Measurements from ENCODE around the gene NBAS. TPM values are rescaled to one million over a fixed set of nuclear protein-coding genes. Genes with fewer than 3 reads are reported as not detected.

NBAS gene
- total RNA-seq, 1 experiment from 2014 or later: 46.4 TPM

DNA sequence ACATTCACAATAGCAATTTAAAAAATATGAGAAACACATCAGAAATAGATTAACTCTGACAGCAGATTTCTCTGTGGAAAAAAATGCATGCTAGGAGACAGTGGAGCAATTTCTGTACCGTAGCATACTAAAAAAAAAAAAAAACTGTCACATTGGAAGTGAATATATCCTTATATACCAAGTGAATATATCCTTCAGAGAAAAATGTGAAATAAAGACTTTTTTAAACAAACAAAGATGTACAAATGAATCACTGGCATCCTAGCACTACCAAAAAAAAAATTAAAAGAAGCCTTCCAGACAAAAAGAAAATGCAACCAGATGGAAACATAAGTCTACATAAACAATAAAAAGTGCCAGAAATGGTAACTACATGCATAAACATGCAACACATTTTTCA lies 169.4 kb downstream of the NBAS start:
- BruUV-seq (replicated peaks): no TSS peak
- Mint-ChIP-seq H3K4me3 (ENCODE audit: unreplicated experiment) (no peak overlapping the region), H3K4me1 (ENCODE audit: insufficient read depth, unreplicated experiment) (no peaks in the 10 kb centered on the region), H3K27ac (ENCODE audit: low read depth, unreplicated experiment) (no peak overlapping the region), H3K9me3 (ENCODE audit: unreplicated experiment) (peaks cover 7% of the 10 kb centered on the region), H3K27me3 (ENCODE audit: insufficient read depth, unreplicated experiment) (no peaks in the 10 kb centered on the region), H3K36me3 (ENCODE audit: insufficient read depth, unreplicated experiment) (peaks cover 14% of the 10 kb centered on the region)
- DNase-seq (ENCODE audit: unreplicated experiment): no peak
- TF ChIP-seq, protein P1, sequence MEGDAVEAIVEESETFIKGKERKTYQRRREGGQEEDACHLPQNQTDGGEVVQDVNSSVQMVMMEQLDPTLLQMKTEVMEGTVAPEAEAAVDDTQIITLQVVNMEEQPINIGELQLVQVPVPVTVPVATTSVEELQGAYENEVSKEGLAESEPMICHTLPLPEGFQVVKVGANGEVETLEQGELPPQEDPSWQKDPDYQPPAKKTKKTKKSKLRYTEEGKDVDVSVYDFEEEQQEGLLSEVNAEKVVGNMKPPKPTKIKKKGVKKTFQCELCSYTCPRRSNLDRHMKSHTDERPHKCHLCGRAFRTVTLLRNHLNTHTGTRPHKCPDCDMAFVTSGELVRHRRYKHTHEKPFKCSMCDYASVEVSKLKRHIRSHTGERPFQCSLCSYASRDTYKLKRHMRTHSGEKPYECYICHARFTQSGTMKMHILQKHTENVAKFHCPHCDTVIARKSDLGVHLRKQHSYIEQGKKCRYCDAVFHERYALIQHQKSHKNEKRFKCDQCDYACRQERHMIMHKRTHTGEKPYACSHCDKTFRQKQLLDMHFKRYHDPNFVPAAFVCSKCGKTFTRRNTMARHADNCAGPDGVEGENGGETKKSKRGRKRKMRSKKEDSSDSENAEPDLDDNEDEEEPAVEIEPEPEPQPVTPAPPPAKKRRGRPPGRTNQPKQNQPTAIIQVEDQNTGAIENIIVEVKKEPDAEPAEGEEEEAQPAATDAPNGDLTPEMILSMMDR (IDR thresholded peaks at IDR 0.05; ENCODE audit: unreplicated experiment): no peak
- ChIA-PET POLR2A (no interaction called here), CTCF (interaction anchor here (0.6 kb wide), 1 partner anchor 186 kb away, joined by 4 read pairs; no protein-coding TSS in a partner anchor)
- intact Hi-C loops (cut with micrococcal nuclease): no loop called here

DNA sequence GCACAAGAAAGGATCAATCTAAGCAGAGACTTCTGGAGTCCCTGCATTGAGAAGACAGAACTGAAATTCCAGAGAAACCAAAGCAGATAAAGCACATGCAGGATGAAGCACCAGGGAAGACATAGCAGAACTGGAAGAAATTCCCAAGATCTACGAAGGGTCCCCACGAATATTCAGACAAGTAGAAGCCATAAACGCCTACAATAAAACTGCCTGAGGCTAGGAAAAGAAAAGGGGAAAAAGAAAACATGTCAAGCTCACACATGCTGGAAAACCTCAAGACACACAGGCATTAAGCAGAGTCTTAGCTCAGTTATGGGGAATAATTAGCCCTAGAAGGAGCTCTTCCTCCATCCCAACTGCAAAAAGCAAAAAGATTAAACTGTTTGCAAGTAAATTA lies 171.2 kb downstream of the NBAS start:
- peaks cover 7% of the 10 kb centered on the region for H3K9me3 Mint-ChIP-seq (ENCODE audit: unreplicated experiment)
- TF ChIP-seq, protein P1 (IDR thresholded peaks at IDR 0.05; ENCODE audit: unreplicated experiment): no peak
- H3K4me1 Mint-ChIP-seq (ENCODE audit: insufficient read depth, unreplicated experiment): no peaks in the 10 kb centered on the region
- POLR2A ChIA-PET: no interaction called here
- H3K36me3 Mint-ChIP-seq (ENCODE audit: insufficient read depth, unreplicated experiment): peaks cover 19% of the 10 kb centered on the region
- H3K4me3 Mint-ChIP-seq (ENCODE audit: unreplicated experiment): no peak overlapping the region
- intact Hi-C loops (cut with micrococcal nuclease): no loop called here
- H3K27me3 Mint-ChIP-seq (ENCODE audit: insufficient read depth, unreplicated experiment): no peaks in the 10 kb centered on the region
- BruUV-seq (replicated peaks): no TSS peak
- no peak overlapping the region for H3K27ac Mint-ChIP-seq (ENCODE audit: low read depth, unreplicated experiment)
- CTCF ChIA-PET: no interaction called here
- DNase-seq (ENCODE audit: unreplicated experiment): no peak

DNA sequence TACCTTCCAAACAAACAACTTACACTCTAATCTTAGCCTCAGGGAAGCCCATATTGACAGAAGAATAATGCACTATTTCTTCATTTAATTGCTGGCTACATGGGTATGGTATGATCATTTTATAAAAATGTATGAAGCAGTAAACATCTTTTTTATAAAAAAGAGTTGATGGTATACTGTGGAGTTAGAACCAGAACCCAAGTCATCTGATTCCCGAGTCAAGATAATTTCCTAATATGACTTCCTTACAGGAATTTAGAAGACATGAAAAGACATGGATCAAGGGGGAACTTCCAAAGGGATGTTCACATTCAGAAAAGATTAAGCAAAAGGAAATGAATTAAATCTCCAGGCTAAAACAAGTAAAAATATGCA lies 171.8 kb downstream of the NBAS start:
- no TSS peak for BruUV-seq (replicated peaks)
- no peak for DNase-seq (ENCODE audit: unreplicated experiment)
- peaks cover 19% of the 10 kb centered on the region for H3K36me3 Mint-ChIP-seq (ENCODE audit: insufficient read depth, unreplicated experiment)
- no peak overlapping the region for H3K27ac Mint-ChIP-seq (ENCODE audit: low read depth, unreplicated experiment)
- intact Hi-C loops (cut with micrococcal nuclease): no loop called here
- H3K9me3 Mint-ChIP-seq (ENCODE audit: unreplicated experiment): peaks cover 7% of the 10 kb centered on the region
- H3K4me3 Mint-ChIP-seq (ENCODE audit: unreplicated experiment): no peak overlapping the region
- TF ChIP-seq, protein P1 (IDR thresholded peaks at IDR 0.05; ENCODE audit: unreplicated experiment): no peak
- CTCF ChIA-PET: no interaction called here
- H3K4me1 Mint-ChIP-seq (ENCODE audit: insufficient read depth, unreplicated experiment): no peaks in the 10 kb centered on the region
- H3K27me3 Mint-ChIP-seq (ENCODE audit: insufficient read depth, unreplicated experiment): no peaks in the 10 kb centered on the region
- POLR2A ChIA-PET: no interaction called here

DNA sequence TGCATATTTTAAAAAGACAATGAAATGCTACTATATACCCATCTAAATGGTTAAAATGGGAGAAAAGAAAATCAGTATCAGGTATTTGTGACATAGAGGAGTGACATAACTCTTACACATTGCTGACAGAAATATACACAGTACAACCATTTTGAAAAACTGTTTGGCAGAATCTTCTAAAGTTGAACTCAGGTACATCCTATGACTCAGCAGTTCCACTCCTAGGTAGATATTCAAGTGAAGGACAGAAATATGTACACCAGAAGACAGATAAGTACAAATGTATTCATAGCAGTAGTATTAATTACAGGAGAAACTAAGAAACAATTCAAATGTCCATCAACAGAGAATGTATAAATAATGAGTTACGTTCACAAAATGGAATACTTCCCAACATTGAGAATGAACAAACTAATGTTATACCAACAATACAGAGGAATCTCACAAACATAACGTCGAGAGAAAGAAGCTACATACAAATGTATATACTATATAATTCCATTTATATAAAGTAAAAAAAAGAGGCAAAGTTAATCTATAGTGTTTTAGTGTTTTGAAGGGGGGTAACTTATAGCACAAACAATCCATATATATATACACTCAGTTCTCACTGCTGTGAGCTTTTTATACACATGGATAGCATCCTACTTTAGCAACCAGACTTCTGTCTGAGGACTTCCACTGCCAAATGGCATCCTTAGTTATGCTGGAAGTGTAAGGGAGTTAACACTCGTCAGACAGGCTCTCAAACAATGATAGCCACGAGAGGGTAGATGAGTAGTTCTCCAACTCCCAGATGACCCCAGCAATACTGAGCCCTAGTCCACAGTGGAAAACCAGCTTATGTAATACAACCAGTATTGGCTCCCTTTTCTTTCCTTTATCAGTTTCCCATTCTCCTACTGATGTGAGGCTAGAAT lies 172.5 kb downstream of the NBAS start:
- peaks cover 19% of the 10 kb centered on the region for H3K36me3 Mint-ChIP-seq (ENCODE audit: insufficient read depth, unreplicated experiment)
- DNase-seq (ENCODE audit: unreplicated experiment): no peak

More for the DNA sequence above, 172.5 kb downstream of the NBAS start:
- Mint-ChIP-seq H3K4me3 (ENCODE audit: unreplicated experiment) (no peak overlapping the region), H3K27me3 (ENCODE audit: insufficient read depth, unreplicated experiment) (no peaks in the 10 kb centered on the region), H3K9me3 (ENCODE audit: unreplicated experiment) (peaks cover 7% of the 10 kb centered on the region), H3K27ac (ENCODE audit: low read depth, unreplicated experiment) (no peak overlapping the region), H3K4me1 (ENCODE audit: insufficient read depth, unreplicated experiment) (no peaks in the 10 kb centered on the region)
- POLR2A ChIA-PET: no interaction called here
- no TSS peak for BruUV-seq (replicated peaks)
- TF ChIP-seq, protein P1 (IDR thresholded peaks at IDR 0.05; ENCODE audit: unreplicated experiment): no peak
- intact Hi-C loops (cut with micrococcal nuclease): no loop called here
- CTCF ChIA-PET: no interaction called here

Data from MCF 10A (cell line).